ENCODE data around the gene TMEM218.
"Not testable (repeated sequence)": the region's sequence is repeated elsewhere in the genome, so short reads cannot be mapped to it uniquely, and the experiment has no call there.

The TMEM218 gene

DNA sequence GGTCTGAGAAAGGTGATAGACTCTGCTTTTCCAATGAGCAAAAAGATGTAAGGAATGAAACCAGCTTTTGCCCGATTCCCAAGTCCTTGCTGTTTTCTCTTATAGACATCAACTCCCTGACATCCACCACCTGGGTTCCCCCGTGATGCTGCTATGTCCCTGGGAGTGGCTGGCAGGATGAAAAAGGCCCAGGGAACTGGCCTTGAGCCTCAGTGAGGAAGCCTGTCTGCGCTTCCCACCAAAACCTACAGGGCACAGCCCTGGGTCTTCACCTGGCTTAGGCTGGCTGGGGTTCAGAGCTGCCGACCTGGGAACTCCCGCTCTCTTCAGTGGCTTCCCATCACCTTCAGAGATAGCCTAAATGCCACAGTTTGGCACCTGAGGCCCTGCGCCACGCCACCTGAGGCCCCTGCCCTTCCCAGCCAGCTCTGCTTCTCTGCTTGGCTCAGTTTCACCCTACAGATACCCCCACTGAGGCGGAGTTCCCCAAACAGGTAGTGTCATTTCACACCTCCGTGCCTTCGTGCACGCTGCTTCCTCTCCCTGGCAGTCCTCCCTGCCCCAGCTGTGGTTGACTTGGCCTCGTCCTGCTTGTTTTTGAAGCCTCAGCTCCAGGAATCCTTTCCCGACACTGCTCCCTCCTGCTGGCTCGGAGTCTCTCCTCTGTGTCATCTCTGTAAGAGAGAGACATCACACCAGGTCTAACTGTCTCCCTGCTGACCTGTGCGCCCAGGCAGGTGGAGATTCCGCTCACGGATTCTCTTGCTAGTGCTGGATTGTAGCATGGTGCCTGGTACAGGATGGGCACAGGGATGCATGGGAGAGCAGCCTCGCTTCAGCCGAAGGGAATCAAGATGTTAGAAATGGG is 37.6 kb downstream of the TMEM218 start:
- DNase-seq, result no peak

DNA sequence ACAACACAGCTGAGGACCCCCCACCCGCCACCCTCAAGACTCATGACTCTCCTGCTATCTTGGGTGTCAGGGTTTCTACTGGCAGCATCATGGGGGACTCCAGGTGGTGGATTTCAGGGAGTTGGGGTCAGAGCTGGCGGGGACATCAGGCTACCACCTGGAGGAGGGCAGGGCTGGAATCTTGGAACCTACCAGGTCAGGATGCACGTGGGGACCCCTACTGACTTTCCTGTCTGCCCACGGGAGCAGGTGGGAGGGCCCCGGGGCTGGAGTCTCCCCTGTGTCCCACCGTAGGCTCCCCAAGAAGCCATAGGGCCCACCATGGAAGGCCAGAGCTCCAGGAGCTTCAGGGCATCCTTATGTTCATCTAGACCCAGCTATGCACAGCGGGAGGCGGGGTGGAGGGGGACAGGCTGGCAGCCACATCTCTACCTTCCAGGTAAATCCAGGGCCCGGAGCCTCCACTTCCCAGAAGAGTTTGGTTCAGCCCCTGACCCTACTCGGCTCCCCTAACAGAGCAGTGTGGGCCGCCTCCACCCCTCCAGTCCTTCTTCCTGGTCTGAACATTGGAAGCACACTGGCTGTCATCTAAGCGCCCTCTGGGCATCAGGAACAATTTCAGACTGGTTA is 38.4 kb downstream of the TMEM218 start:
- DNase-seq, result no peak

DNA sequence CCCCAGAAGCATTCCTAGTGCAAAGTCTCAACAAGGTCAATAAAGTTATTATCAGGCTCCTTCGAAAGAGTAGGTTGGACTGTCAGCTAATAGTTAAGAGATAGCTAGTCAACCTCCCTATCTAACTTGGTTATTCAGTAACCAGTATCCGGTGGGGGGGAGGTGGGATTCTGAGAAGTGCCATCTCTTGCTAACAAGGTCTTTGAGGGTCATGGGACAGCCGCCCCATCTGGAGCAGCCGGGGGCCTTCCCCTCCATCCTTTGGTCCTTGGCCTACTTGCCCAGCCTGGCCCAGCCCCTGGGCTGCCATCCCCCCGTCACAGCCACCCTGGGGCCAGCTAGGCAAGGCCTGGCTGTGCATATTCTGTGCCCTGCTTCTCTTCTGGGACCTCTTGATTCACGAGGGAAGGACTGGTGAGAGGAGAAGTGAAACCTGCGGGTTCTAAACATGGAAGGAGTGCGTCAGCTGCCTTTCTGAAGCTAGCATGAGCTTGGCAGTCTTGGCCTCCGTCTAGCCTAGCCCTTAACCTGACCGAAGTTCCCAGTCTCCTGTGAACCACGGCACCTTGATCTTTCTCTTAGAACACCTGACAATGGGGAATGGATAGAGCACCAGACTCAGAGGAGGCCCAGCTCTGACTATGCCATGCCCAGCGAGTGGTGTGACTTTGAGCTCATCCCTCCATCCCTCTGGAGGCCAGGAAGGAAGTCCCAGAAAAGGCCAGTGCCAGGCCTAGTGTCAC is 39.0 kb downstream of the TMEM218 start:
- DNase-seq, result no peak

DNA sequence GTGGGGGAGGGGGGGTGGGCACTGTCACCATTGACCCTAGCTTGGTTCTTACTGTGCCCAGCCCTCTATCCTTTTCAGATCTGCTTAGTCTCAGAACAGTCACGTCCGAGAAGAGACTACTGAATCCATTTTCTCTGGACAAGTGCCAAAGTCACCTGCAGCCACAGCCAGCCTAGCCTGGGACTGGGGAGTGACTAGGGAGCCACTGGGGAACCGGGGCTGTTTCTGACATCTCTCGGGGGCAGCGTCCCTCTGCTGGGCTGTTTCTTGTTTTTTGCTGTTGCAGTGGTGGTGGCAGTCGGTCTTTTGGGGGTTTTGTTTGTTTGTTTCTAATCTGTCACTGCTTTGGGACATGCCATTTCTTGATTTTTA is 39.6 kb downstream of the TMEM218 start:
- DNase-seq, result no peak

DNA sequence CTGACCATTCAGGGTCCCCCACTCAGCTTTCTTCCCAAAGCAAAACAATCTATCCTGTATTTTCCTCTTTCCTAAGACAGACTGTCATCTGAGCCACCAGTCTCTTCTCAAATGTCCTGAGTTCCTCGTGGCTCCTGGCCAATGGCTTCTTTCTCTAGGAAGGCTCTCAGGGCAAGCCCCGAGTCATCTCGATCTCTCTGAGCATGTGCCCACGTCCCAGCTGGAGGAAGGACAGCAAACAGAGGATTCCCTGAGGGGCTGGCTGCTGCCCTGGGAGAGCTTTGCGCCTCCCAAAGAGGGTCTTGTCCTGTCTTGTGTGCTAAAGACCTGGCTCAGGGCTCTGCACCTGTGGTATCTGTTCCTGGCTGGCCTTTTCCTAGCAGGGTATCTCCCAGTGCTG is 40.0 kb downstream of the TMEM218 start:
- no peak for DNase-seq

- DNase-seq, result no peak
These were observed 40.6 kb downstream of the TMEM218 start for GRCh38 chr11:125070699-125071254.

DNA sequence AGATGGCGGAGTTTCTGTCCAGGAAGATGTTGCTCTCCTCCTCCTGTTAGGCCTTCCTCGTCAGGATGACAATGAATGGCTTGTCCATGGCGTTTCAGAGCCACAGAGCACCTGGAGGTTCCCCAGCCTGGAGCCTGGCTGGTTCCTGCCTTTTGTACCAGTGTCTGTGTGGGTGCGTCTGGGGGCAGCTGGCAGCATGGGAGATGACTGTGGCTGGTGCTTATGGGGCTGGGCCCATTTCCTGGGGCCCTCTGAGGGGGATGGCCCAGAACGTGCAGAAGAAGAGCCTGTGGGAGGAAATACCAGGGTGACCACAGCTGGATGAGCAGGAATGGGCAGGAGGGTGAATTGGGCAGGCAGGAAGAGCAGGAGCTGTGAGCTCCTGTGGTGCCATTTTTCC is 41.6 kb downstream of the TMEM218 start:
- DNase-seq, result no peak

GRCh38 chr11:125069008-125069407 is 42.4 kb downstream of the TMEM218 start:
- no peak for DNase-seq

GRCh38 chr11:125068368-125068767 is 43.1 kb downstream of the TMEM218 start:
- no peak for DNase-seq

DNA sequence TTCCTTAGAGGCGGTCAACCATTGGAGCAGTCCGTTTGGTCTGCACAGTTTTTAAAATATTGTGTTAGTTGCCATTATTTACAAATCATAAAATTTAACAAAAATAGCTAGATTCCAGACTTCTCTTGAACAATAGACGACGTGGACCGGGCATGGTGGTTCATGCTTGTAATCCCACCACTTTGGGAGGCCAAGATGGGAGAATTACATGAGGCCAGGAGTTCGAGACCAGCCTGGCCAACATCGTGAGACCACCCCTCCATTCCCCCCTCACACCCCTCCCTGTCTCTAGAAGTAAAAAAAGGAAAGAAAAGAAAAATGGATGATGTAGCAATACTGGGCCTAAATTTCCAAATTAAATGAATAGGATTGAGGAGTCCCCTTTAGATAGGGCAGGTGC is 47.4 kb downstream of the TMEM218 start:
- no peak for DNase-seq

- DNase-seq, result no peak
These were observed 47.9 kb downstream of the TMEM218 start for GRCh38 chr11:125063429-125064043.

DNA sequence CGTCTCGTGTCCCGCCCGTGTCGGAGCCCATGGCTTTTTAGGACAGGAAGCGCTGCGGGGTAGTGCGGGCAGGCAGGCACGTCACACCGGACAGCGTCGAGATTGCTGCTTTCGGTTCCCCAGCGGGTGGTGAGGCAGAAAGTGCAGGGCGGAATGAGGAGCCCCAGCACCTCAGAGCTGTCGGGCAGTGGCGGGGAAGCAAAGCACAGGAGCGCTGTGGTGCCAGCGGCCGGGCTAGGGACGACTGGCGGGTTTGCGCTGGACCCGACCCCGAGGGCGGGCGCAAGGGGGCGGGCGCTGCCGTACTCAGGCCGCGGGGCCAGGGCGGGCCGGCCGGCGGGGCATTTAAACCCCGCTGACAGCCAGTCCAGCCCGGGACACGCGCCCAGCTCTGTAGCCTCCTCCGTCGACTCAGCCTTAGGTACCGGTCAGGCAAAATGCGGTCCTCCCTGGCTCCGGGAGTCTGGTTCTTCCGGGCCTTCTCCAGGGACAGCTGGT is 48.4 kb downstream of the TMEM218 start, which contains the start of gene SLC37A2:
TSS of gene SLC37A2 (plus strand) at position 375 of the 498 bp plus-strand sequence. CDS start at position 438, 63 bp downstream.
- DNase-seq, result peak; percentile 43 to 84

DNA sequence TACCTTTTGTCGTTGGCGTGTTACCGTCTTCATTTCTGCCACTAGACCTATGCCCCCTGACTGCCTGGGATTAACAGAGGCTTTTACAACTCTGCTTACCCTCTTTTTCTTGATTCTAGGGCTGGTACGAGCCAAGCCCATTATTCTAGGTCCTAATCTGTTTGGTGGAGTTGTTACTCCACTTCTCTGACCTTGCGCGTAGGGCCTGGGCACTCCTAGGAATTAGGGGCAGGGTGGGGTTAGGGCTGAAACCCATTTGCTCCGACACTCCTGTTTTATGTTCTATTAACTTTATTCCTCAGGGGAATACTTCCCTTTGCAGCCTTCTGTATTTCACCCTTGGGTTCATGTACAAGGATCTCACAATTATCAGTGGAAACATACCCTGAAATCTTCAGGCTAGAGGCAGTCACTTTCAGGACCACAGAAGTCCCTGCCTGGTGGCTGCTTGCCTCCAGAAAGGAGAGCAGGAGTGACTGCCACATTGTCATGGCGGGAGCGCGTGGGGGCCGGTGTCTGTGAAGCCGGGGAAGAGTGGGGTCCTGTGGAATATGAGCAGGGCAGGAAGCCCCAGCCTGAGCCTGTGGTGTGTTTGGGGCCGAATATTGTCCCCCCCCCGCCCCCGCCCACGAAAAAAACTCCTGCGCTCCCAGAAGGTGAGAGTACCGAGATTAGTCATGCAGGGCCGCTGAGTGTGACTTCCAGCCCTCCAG is 49.1 kb downstream of the TMEM218 start:
- DNase-seq, result peak in 1 of 2 experiments; percentile 43

GRCh38 chr11:125061281-125061680 is 50.1 kb downstream of the TMEM218 start:
- DNase-seq, result no peak

GRCh38 chr11:125057693-125058016 is 53.8 kb downstream of the TMEM218 start:
- DNase-seq, result no peak

DNA sequence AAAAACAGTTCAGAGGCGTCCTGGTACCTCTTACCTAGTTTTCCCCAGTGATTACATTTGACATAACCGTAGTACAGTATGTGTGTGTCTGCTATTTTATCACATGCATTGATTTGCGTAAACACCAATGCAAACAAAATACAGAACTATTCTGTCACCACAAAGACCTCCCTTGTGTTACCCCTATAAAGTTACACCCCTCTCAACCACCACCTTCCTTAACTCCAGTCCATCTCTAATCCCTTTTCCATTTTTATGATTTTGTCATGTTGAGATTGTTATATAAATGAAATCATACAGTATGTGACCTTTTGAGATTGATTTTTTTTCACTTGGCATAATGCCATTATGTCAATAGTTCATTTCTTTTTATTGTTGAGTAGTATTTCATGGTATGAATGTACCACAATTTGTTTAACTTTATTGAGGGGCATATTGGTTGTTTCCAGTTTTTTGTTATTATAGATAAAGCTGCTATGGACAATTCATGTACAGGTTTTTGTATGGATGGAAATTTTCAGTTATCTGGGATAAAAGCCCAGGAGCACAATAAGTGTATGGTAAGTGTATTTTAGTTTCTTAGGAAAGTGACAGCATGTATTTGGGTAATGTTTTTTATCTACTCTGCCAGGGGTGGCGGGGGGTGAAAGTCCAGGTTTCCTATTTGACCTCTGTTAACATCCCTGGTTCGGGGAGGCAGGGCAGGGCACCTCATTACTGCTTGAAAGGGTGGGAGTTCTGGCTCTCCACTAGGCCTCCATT is 54.3 kb downstream of the TMEM218 start:
- peak in 1 of 2 experiments; percentile 25 for DNase-seq

GRCh38 chr11:125056111-125056510 is 55.3 kb downstream of the TMEM218 start:
- DNase-seq, result not testable (repeated sequence)

DNA sequence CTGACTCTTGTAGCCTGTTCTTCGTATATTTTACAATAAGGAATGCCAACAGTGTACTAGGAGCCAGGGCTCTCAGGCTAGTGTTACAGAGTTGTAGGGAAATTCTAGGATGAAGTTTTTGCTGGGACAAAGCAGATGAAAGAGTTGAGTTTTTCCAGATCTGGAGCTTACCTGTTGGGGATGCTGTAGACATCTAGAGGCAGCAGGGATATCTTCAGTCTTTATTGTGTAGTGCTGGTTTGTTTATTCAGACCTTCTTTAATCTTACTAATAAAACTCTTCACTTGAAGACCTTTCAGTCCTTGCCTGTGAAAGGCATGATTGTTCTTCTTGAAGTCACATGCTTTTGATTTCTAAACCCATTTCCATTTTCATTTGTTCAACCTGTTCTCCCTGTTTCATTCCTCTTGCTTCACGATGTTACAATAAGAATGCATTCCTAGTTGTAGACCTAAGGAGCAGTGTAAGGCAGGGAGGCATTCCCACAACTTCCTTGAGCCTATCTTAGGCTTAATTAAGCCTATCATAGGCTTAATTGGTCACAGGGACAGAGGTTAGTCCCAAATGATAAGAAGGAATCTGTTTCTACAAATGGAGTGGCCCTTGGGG is 56.2 kb downstream of the TMEM218 start:
- DNase-seq, result no peak

DNA sequence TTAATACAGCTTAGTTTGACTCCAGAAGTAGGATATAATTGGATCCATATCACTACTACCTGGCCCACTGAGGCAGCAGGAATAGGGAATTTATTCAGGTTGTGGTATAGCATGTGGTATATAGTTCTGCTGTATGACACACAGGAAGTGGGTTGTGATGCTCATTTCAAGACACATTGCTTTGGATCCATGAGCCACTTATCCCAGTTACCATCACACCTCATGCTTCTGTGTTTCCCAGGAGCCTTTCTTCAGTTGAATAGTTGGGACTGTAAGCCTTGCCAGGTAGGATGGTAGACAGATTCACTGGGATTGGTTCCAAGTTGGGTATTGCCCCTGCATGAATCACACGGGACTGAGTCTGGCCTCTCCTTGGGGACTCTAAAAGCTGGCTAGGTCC is 58.3 kb downstream of the TMEM218 start:
- DNase-seq, result no peak

- no peak for DNase-seq
These were observed 59.4 kb downstream of the TMEM218 start for GRCh38 chr11:125052047-125052446.
